Stimulated activated effector memory CD8-positive, alpha-beta T cell treated with anti-CD3 and anti-CD28 coated beads, Interleukin-12 subunit alpha, Interleukin-12 subunit beta, amount 100 ng/mL, for 72 hours (primary cell): Measurements from ENCODE around the gene DLL4.
"Not testable (repeated sequence)": the region's sequence is repeated elsewhere in the genome, so short reads cannot be mapped to it uniquely, and the experiment has no call there.

Experiments used
- ATAC-seq: fragments of 150-1000 bp; cut with Tn5 transposase; 2 replicates; pipeline ENCODE4 v1.10.0; 2021
- DNase-seq, 2 donors: peaks; one replicate each; pipeline ENCODE4 v3.0.0; 2021 to 2022; ENCODE audit warnings: low spot score in 2 of 2
- H3K27ac Mint-ChIP-seq: one replicate; pipeline ENCODE4 v1.8.0; 2022; ENCODE audit warnings: mild to moderate bottlenecking, mixed read lengths
- H3K36me3 Mint-ChIP-seq: one replicate; pipeline ENCODE4 v1.8.0; 2022; ENCODE audit warnings: mild to moderate bottlenecking, mixed read lengths
- H3K4me1 Mint-ChIP-seq: one replicate; pipeline ENCODE4 v1.8.0; 2022; ENCODE audit warnings: mixed read lengths
- H3K4me3 Mint-ChIP-seq: one replicate; pipeline ENCODE4 v1.8.0; 2022; ENCODE audit warnings: mild to moderate bottlenecking, mixed read lengths
- H3K9me3 Mint-ChIP-seq: one replicate; pipeline ENCODE4 v1.8.0; 2022; ENCODE audit warnings: mixed read lengths

DLL4 gene

GRCh38 chr15:40955141-40955903 lies 26.2 kb downstream of the DLL4 start:
- Mint-ChIP-seq H3K9me3 (no peaks in the 10 kb centered on the region), H3K36me3 (peaks cover 58% of the 10 kb centered on the region), H3K27ac (peak overlapping the region; percentile 92), H3K4me3 (peak overlapping the region; percentile 85), H3K4me1 (peaks cover 53% of the 10 kb centered on the region)
- peak in 1 of 2 donors; percentile 52 for DNase-seq
- no peak for ATAC-seq

DNA sequence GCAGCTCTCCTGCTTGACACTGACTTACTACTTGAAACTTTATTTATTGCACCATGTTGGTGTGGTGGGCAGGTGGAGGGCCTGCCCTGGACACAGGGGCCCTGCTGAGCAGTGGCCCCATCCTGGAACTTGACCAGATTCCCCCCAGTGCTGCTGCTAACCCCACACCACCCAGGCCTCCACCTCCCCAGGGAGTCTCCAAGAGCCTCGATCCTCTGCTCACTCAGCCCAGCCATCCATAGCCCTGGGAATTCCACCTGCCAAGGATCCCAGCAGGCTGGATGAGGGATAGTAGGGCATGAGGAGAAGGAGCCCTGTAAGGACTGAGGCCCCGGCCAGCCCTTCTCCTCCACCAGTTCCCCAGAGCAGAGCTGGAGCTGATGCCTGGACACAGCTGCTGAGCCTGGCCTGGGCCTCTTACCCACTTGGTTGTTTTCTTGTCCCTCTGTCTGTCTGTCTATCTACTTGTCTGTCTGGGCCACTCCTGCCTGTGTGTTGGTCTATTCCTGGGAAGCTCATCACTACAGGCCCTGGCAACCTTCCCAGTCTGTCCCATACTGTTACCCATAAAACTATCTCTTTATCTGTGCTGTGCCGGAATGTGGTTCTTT lies 26.9 kb downstream of the DLL4 start:
- Mint-ChIP-seq H3K4me3 (peak overlapping the region; percentile 85), H3K36me3 (peaks cover 58% of the 10 kb centered on the region), H3K9me3 (no peaks in the 10 kb centered on the region), H3K4me1 (peaks cover 53% of the 10 kb centered on the region), H3K27ac (peak overlapping the region; percentile 92)
- ATAC-seq (no peak), DNase-seq (peak in 1 of 2 donors; percentile 46)

- no peak for ATAC-seq
Observed at GRCh38 chr15:40956541-40956982, 27.4 kb downstream of the DLL4 start.

GRCh38 chr15:40957041-40957555 lies 28.0 kb downstream of the DLL4 start:
- no peak for ATAC-seq
- H3K9me3 Mint-ChIP-seq, result no peaks in the 10 kb centered on the region
- no peak overlapping the region for H3K27ac Mint-ChIP-seq
- DNase-seq, result peak in 1 of 2 donors; percentile 51
- no peak overlapping the region for H3K4me3 Mint-ChIP-seq
- peaks cover 58% of the 10 kb centered on the region for H3K36me3 Mint-ChIP-seq
- peaks cover 46% of the 10 kb centered on the region for H3K4me1 Mint-ChIP-seq

More at GRCh38 chr15:40956541-40956982, 27.4 kb downstream of the DLL4 start:
- DNase-seq, result no peak
- Mint-ChIP-seq H3K36me3 (peaks cover 58% of the 10 kb centered on the region), H3K4me3 (peak overlapping the region; percentile 85), H3K9me3 (no peaks in the 10 kb centered on the region), H3K27ac (peak overlapping the region; percentile 92), H3K4me1 (peaks cover 52% of the 10 kb centered on the region)

DNA sequence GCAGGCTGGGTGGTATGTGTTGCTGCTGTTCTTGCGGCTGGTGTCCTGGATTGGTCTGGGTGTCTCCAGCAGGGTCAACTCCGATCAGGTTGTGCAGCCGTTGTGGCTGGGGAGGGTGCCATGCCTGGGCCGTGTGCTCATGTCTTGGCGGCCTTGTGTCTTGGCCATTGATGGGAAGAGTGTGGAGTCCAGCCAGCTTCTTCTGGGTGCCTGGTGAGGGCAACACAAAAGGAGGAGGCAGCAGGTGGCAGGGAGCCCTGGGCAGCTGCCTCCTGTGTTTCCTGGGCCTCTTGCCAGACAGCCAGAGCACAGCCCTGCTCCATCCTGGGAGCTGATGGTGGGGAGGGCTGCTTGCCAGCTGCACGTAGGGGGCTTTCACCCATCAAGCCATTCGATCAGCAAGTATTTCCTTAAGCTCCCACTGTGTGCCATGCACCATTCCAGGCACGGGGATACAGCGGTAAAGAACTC lies 28.5 kb downstream of the DLL4 start:
- ATAC-seq, result no peak
- H3K27ac Mint-ChIP-seq, result peak overlapping the region; percentile 46
- DNase-seq, result peak in 1 of 2 donors; percentile 50
- H3K4me1 Mint-ChIP-seq, result peaks cover 41% of the 10 kb centered on the region
- no peaks in the 10 kb centered on the region for H3K9me3 Mint-ChIP-seq
- peaks cover 58% of the 10 kb centered on the region for H3K36me3 Mint-ChIP-seq
- no peak overlapping the region for H3K4me3 Mint-ChIP-seq

- H3K36me3 Mint-ChIP-seq, result peaks cover 52% of the 10 kb centered on the region
- no peaks in the 10 kb centered on the region for H3K9me3 Mint-ChIP-seq
- ATAC-seq (no peak), DNase-seq (peak in 1 of 2 donors; percentile 52)
- peak overlapping the region; percentile 46 for H3K27ac Mint-ChIP-seq
- H3K4me1 Mint-ChIP-seq, result peaks cover 37% of the 10 kb centered on the region
- no peak overlapping the region for H3K4me3 Mint-ChIP-seq
Observed at GRCh38 chr15:40958146-40958545, 29.0 kb downstream of the DLL4 start.

DNA sequence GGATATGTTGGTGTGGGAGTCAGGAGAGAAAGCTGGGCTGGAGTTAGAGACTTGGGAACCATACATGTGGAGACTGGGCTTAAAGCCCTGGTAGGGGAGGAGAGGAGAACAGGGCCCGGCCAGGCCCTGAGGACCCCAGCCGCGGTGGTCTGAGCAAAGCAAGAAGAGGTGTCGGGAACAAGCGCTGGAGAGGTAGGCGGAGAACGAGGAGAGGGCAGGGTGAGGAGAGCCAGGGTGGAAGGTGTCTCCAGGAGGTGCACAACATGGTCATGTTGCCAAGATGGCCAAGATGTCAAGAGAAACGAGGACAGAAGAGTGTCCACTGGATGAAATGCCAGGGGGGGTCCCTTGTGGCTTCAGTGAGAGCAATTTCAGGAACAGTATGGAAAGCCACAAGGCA lies 29.6 kb downstream of the DLL4 start:
- H3K4me3 Mint-ChIP-seq, result no peak overlapping the region
- H3K9me3 Mint-ChIP-seq, result no peaks in the 10 kb centered on the region
- peaks cover 37% of the 10 kb centered on the region for H3K4me1 Mint-ChIP-seq
- ATAC-seq (no peak), DNase-seq (peak in 1 of 2 donors; percentile 51)
- peaks cover 47% of the 10 kb centered on the region for H3K36me3 Mint-ChIP-seq
- H3K27ac Mint-ChIP-seq, result peak overlapping the region; percentile 46

- H3K4me1 Mint-ChIP-seq, result peaks cover 29% of the 10 kb centered on the region
- ATAC-seq, result no peak
Observed at GRCh38 chr15:40959331-40960141, 30.4 kb downstream of the DLL4 start.

GRCh38 chr15:40960151-40960885 lies 31.2 kb downstream of the DLL4 start:
- Mint-ChIP-seq H3K9me3 (no peaks in the 10 kb centered on the region), H3K36me3 (peaks cover 36% of the 10 kb centered on the region), H3K4me3 (no peak overlapping the region), H3K4me1 (peaks cover 23% of the 10 kb centered on the region), H3K27ac (peak overlapping the region; percentile 46)
- ATAC-seq (no peak), DNase-seq (no peak)

More at GRCh38 chr15:40959331-40960141, 30.4 kb downstream of the DLL4 start:
- Mint-ChIP-seq H3K36me3 (peaks cover 42% of the 10 kb centered on the region), H3K9me3 (no peaks in the 10 kb centered on the region), H3K27ac (peak overlapping the region; percentile 46), H3K4me3 (no peak overlapping the region)
- DNase-seq, result no peak

- H3K36me3 Mint-ChIP-seq, result peaks cover 30% of the 10 kb centered on the region
- ATAC-seq (no peak), DNase-seq (no peak)
- H3K4me3 Mint-ChIP-seq, result no peak overlapping the region
- H3K9me3 Mint-ChIP-seq, result no peaks in the 10 kb centered on the region
- no peak overlapping the region for H3K27ac Mint-ChIP-seq
- peaks cover 17% of the 10 kb centered on the region for H3K4me1 Mint-ChIP-seq
Observed at GRCh38 chr15:40960925-40961324, 31.8 kb downstream of the DLL4 start.

DNA sequence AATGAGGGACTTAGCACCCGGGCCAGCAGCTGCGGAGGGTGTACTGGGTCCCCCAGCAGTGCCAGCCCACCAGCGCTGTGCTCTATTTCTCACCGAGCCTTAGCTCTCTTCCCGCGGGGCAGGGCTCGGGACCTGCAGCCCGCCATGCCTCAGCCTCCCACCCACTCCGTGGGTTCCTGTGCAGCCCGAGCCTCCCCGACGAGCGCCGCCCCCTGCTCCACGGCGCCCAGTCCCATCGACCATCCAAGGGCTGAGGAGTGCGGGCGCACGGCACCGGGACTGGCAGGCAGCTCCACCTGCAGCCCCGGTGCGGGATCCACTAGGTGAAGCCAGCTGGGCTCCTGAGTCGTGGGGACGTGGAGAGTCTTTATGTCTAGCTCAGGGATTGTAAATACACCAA lies 32.6 kb downstream of the DLL4 start:
- not testable (repeated sequence) for H3K27ac Mint-ChIP-seq, DNase-seq, H3K4me3 Mint-ChIP-seq, ATAC-seq, H3K4me1 Mint-ChIP-seq, H3K9me3 Mint-ChIP-seq
- H3K36me3 Mint-ChIP-seq, result peaks cover 22% of the 10 kb centered on the region

DNA sequence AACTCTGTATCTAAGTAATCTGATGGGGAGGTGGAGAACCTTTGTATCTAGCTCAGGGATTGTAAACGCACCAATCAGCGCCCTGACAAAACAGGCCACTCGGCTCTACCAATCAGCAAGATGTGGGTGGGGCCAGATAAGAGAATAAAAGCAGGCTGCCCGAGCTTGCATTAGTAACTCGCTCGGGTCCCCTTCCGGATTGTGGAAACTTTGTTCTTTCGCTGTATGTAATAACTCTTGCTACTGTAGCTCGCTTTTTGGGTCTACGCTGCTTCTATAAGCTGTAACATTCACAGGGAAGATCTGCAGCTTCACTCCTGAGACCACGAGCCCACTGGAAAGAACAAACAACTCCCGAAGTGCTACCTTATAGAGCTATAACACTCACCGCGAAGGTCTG lies 33.2 kb downstream of the DLL4 start:
- H3K9me3 Mint-ChIP-seq, DNase-seq, H3K4me1 Mint-ChIP-seq, ATAC-seq, H3K27ac Mint-ChIP-seq, H3K4me3 Mint-ChIP-seq: not testable (repeated sequence)
- peaks cover 16% of the 10 kb centered on the region for H3K36me3 Mint-ChIP-seq

GRCh38 chr15:40963201-40963600 lies 34.1 kb downstream of the DLL4 start:
- Mint-ChIP-seq H3K27ac (no peak overlapping the region), H3K36me3 (peaks cover 12% of the 10 kb centered on the region), H3K9me3 (no peaks in the 10 kb centered on the region), H3K4me3 (no peak overlapping the region), H3K4me1 (peaks cover 7% of the 10 kb centered on the region)
- DNase-seq, result no peak
- no peak for ATAC-seq

DNA sequence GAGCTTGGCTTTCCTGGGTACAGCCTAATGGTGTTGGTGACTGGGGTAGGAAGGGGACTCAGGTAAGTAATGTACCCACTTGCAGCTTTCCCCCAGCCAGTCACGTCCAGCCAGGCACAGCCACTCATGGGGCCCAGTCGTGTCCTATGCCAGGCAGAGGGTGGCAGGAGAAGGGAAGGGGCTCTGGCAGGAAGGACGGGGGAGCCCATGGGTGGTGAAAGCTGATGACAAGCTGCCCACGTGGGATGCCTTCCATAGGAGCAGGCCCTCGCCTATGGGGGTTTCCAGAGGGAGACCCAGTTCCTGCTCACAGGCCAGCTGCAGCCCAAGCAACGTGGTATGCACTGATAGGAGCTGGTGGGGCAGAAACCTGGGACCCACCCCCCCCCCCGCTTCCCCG lies 34.9 kb downstream of the DLL4 start:
- Mint-ChIP-seq H3K27ac (no peak overlapping the region), H3K4me1 (no peaks in the 10 kb centered on the region), H3K9me3 (no peaks in the 10 kb centered on the region), H3K36me3 (peaks cover 12% of the 10 kb centered on the region), H3K4me3 (no peak overlapping the region)
- no peak for ATAC-seq
- DNase-seq, result no peak
